Endothelial cell of umbilical vein (primary cell): ENCODE data around the gene C10orf143.

Experiments used
- EZH2 ChIP-seq: IDR thresholded peaks from 2 replicates; pipeline ENCODE4 v1.6.1; 2012; ENCODE audit warnings: borderline replicate concordance, low read depth, mild to moderate bottlenecking, moderate library complexity, low read length, inconsistent platforms; ENCODE audit not compliant: severe bottlenecking
- JUN ChIP-seq: IDR thresholded peaks from 2 replicates; pipeline ENCODE4 v1.6.1; 2011; ENCODE audit warnings: borderline replicate concordance, low read depth; ENCODE audit not compliant: insufficient read length, insufficient read depth
- POLR2A ChIP-seq: IDR thresholded peaks from 2 replicates; pipeline ENCODE4 v1.6.1; 2012; ENCODE audit warnings: low read depth, mild to moderate bottlenecking, control low read depth, low read length
- POLR2AphosphoS5 ChIP-seq: IDR thresholded peaks from 2 replicates; pipeline ENCODE4 v1.6.1; 2012; ENCODE audit warnings: low read depth, mild to moderate bottlenecking, control low read depth, low read length, moderate library complexity; ENCODE audit not compliant: insufficient read depth
- TF ChIP-seq, protein P1 (sequence below), 2 donors: IDR thresholded peaks; 1 replicate in 1 of 2; 2 replicates in 1 of 2; pipeline ENCODE4 v1.5.1; 2011; ENCODE audit warnings: low read length in 2 of 2, mild to moderate bottlenecking in 2 of 2, moderate library complexity in 2 of 2, control low read depth in 1 of 2, inconsistent platforms in 1 of 2, low read depth in 1 of 2; ENCODE audit not compliant: insufficient read depth in 1 of 2; ENCODE audit errors: extremely low read depth in 1 of 2

DNA sequence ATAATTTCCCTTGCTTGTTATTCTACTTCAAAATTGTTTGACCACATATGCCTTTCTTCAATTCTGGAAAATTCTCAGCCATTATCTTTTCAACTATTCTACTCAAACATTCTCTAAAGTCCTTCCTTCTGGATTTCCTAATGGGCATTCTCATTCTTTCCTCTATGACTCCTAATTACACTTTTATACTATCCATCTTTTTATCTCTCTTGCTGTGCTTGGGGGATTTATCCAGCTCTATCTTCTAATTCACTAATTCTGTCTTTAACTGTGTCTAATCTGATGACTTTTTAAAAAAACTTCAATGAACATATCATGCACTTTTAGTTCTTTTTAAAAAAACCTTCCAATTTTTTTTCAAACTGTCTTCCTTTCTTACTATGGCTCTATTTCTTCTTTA lies 38.4 kb downstream of the C10orf143 start:
- TF ChIP-seq POLR2A = no peak
- TF ChIP-seq, protein P1, sequence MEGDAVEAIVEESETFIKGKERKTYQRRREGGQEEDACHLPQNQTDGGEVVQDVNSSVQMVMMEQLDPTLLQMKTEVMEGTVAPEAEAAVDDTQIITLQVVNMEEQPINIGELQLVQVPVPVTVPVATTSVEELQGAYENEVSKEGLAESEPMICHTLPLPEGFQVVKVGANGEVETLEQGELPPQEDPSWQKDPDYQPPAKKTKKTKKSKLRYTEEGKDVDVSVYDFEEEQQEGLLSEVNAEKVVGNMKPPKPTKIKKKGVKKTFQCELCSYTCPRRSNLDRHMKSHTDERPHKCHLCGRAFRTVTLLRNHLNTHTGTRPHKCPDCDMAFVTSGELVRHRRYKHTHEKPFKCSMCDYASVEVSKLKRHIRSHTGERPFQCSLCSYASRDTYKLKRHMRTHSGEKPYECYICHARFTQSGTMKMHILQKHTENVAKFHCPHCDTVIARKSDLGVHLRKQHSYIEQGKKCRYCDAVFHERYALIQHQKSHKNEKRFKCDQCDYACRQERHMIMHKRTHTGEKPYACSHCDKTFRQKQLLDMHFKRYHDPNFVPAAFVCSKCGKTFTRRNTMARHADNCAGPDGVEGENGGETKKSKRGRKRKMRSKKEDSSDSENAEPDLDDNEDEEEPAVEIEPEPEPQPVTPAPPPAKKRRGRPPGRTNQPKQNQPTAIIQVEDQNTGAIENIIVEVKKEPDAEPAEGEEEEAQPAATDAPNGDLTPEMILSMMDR (IDR thresholded peaks at IDR 0.05; ENCODE audit: extremely low read depth in 1 of 2, insufficient read depth in 1 of 2, low read depth in 1 of 2, low read length in 2 of 2) = no peak
- no peak for TF ChIP-seq POLR2AphosphoS5
- TF ChIP-seq JUN = no peak
- TF ChIP-seq EZH2 = no peak
